Upper lobe of right lung (tissue), 1 donor: ENCODE data around the gene FOXK1. TPM values are rescaled to one million over a fixed set of nuclear protein-coding genes. Genes with fewer than 3 reads are reported as not detected.

ENCODE experiments used
- ATAC-seq: fragments of 200-7000 bp; cut with Tn5 transposase; one replicate; pipeline ENCODE4 v1.9.1; 2020; ENCODE audit warnings: mild to moderate bottlenecking, moderate library complexity
- DNase-seq: peaks from one replicate; pipeline ENCODE4 v3.0.0-alpha.2; 2020
- H3K27ac ChIP-seq: fragments of 200-600 bp; one replicate; pipeline ENCODE4 v1.8.0; 2022
- H3K27me3 ChIP-seq: fragments of 200-600 bp; one replicate; pipeline ENCODE4 v1.8.0; 2022; ENCODE audit warnings: mild to moderate bottlenecking
- H3K36me3 ChIP-seq: fragments of 200-600 bp; one replicate; pipeline ENCODE4 v1.8.0; 2022
- H3K4me1 ChIP-seq: fragments of 200-600 bp; one replicate; pipeline ENCODE4 v1.8.0; 2022
- H3K4me3 ChIP-seq: fragments of 200-600 bp; one replicate; pipeline ENCODE4 v1.8.0; 2022; ENCODE audit warnings: mild to moderate bottlenecking
- H3K9me3 ChIP-seq: fragments of 200-600 bp; one replicate; pipeline ENCODE4 v1.8.0; 2022
- intact Hi-C: fragments of 100-400 bp; cut with DNase I; formaldehyde crosslinking; loops from one replicate; pipeline ENCODE4 v1.11.0; 2022
- total RNA-seq: library from RNA; stranded (reverse); fragmentation: NEBNext Ultra II Directional; extraction: Animal tissue kit (Norgen Biotek cat#: 25700); gene quantifications from one replicate; pipeline ENCODE4 v1.2.1, GENCODE V29; 2021
- TF ChIP-seq, protein P1 (sequence below): fragments of 200-600 bp; IDR thresholded peaks from one replicate; pipeline ENCODE4 v1.8.0; 2022; ENCODE audit warnings: antibody characterized with exemption
- donor health status: DM: no; HTN: yes; CAD: no; lungs with severe emphysema.

FOXK1 gene
- total RNA-seq, 1 donor from 2014 or later = 33.3 TPM

- Histone ChIP-seq H3K27ac (no peak overlapping the region), H3K4me1 (peaks cover 43% of the 10 kb centered on the region), H3K36me3 (peaks cover 14% of the 10 kb centered on the region), H3K9me3 (no peaks in the 10 kb centered on the region), H3K4me3 (no peak overlapping the region), H3K27me3 (no peaks in the 10 kb centered on the region)
- ATAC-seq = no peak
- DNase-seq = no peak
- intact Hi-C loops = no loop called here
- TF ChIP-seq, protein P1, sequence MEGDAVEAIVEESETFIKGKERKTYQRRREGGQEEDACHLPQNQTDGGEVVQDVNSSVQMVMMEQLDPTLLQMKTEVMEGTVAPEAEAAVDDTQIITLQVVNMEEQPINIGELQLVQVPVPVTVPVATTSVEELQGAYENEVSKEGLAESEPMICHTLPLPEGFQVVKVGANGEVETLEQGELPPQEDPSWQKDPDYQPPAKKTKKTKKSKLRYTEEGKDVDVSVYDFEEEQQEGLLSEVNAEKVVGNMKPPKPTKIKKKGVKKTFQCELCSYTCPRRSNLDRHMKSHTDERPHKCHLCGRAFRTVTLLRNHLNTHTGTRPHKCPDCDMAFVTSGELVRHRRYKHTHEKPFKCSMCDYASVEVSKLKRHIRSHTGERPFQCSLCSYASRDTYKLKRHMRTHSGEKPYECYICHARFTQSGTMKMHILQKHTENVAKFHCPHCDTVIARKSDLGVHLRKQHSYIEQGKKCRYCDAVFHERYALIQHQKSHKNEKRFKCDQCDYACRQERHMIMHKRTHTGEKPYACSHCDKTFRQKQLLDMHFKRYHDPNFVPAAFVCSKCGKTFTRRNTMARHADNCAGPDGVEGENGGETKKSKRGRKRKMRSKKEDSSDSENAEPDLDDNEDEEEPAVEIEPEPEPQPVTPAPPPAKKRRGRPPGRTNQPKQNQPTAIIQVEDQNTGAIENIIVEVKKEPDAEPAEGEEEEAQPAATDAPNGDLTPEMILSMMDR = no peak
Observed at GRCh38 chr7:4722960-4723630, 41.0 kb downstream of the FOXK1 start.

DNA sequence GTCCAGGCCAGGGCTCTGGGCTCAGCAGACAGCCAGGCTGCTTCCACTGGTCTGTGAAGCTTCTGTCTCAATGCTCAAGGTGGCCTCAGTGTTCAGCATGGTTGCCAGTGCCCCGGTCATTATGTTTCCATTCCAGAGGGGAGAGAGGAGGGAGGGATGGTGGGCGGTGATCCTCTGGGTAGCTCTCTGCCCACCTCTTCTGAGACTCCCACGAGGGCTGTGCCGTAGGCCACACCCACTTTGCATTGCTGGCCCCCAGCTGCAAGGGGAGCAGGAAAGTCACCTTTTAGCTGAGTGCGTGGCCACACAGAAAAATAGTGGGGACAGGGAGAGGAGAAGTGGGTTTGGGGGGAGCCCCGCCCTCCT is 42.5 kb downstream of the FOXK1 start:
- Histone ChIP-seq H3K4me1 (peaks cover 43% of the 10 kb centered on the region), H3K4me3 (peak overlapping the region; percentile 60), H3K9me3 (no peaks in the 10 kb centered on the region), H3K27me3 (no peaks in the 10 kb centered on the region), H3K27ac (peak overlapping the region; percentile 95), H3K36me3 (peaks cover 17% of the 10 kb centered on the region)
- TF ChIP-seq, protein P1 = no peak
- DNase-seq = no peak
- intact Hi-C loops = no loop called here
- ATAC-seq = peak; percentile 5

- ATAC-seq (peak; percentile 91), DNase-seq (peak; percentile 93)
- Histone ChIP-seq H3K4me1 (peaks cover 43% of the 10 kb centered on the region), H3K36me3 (peaks cover 17% of the 10 kb centered on the region), H3K27me3 (no peaks in the 10 kb centered on the region), H3K9me3 (no peaks in the 10 kb centered on the region), H3K27ac (peak overlapping the region; percentile 95), H3K4me3 (peak overlapping the region; percentile 60)
- intact Hi-C loops = no loop called here
- TF ChIP-seq, protein P1 = no peak
Observed at GRCh38 chr7:4725014-4725849, 43.1 kb downstream of the FOXK1 start.

GRCh38 chr7:4725850-4726450 is 43.9 kb downstream of the FOXK1 start:
- Histone ChIP-seq H3K4me3 (peak overlapping the region; percentile 60), H3K9me3 (no peaks in the 10 kb centered on the region), H3K27ac (peak overlapping the region; percentile 95), H3K36me3 (peaks cover 17% of the 10 kb centered on the region), H3K4me1 (peaks cover 43% of the 10 kb centered on the region), H3K27me3 (no peaks in the 10 kb centered on the region)
- DNase-seq (no peak), ATAC-seq (no peak)
- intact Hi-C loops = no loop called here
- TF ChIP-seq, protein P1 = no peak

- TF ChIP-seq, protein P1 = no peak
- peak; percentile 44 for ATAC-seq
- no peak overlapping the region for H3K4me3 ChIP-seq
- no peaks in the 10 kb centered on the region for H3K9me3 ChIP-seq
- H3K4me1 ChIP-seq = peaks cover 43% of the 10 kb centered on the region
- no peaks in the 10 kb centered on the region for H3K27me3 ChIP-seq
- DNase-seq = no peak
- peaks cover 17% of the 10 kb centered on the region for H3K36me3 ChIP-seq
- peak overlapping the region; percentile 95 for H3K27ac ChIP-seq
- intact Hi-C loops = no loop called here
Observed at GRCh38 chr7:4726566-4726965, 44.5 kb downstream of the FOXK1 start.
